NCI-H187 treated with DMSO at 0.1 percent for 48 hours (cell line): ENCODE data around the gene CNTFR.

Experiments used
- DNase-seq: peaks from one replicate; lab custom pipeline; 2025; lab: John Stamatoyannopoulos, UW

CNTFR gene

GRCh38 chr9:34572628-34573027 lies 16.9 kb downstream of the CNTFR start:
- DNase-seq: no peak

- DNase-seq: no peak
Observed at GRCh38 chr9:34572092-34572491, 17.4 kb downstream of the CNTFR start.

- no peak for DNase-seq
Observed at GRCh38 chr9:34571481-34571810, 18.1 kb downstream of the CNTFR start.

GRCh38 chr9:34570809-34571480 lies 18.6 kb downstream of the CNTFR start:
- DNase-seq: no peak

- DNase-seq: no peak
Observed at GRCh38 chr9:34570376-34570775, 19.1 kb downstream of the CNTFR start.

GRCh38 chr9:34568774-34569173 lies 20.8 kb downstream of the CNTFR start:
- no peak for DNase-seq

- no peak for DNase-seq
Observed at GRCh38 chr9:34568133-34568532, 21.4 kb downstream of the CNTFR start.

GRCh38 chr9:34566972-34567371 lies 22.6 kb downstream of the CNTFR start:
- no peak for DNase-seq

- no peak for DNase-seq
Observed at GRCh38 chr9:34566322-34566721, 23.2 kb downstream of the CNTFR start.

GRCh38 chr9:34565856-34566255 lies 23.7 kb downstream of the CNTFR start:
- no peak for DNase-seq

- no peak for DNase-seq
Observed at GRCh38 chr9:34564617-34565016, 24.9 kb downstream of the CNTFR start.

- no peak for DNase-seq
Observed at GRCh38 chr9:34563262-34563661, 26.3 kb downstream of the CNTFR start.

- no peak for DNase-seq
Observed at GRCh38 chr9:34562135-34562745, 27.3 kb downstream of the CNTFR start.

- DNase-seq: no peak
Observed at GRCh38 chr9:34560599-34561214, 28.8 kb downstream of the CNTFR start.

GRCh38 chr9:34559624-34560455 lies 29.7 kb downstream of the CNTFR start:
- no peak for DNase-seq

- no peak for DNase-seq
Observed at GRCh38 chr9:34558919-34559623, 30.5 kb downstream of the CNTFR start.

GRCh38 chr9:34558364-34558763 lies 31.2 kb downstream of the CNTFR start:
- DNase-seq: no peak

GRCh38 chr9:34557426-34558321 lies 31.9 kb downstream of the CNTFR start:
- DNase-seq: no peak

- no peak for DNase-seq
Observed at GRCh38 chr9:34556949-34557348, 32.6 kb downstream of the CNTFR start.

- DNase-seq: no peak
Observed at GRCh38 chr9:34555936-34556525, 33.5 kb downstream of the CNTFR start.

GRCh38 chr9:34555500-34555899 lies 34.0 kb downstream of the CNTFR start:
- no peak for DNase-seq
